Immature natural killer cell (primary cell): ENCODE data around the gene WNT8A. TPM values are rescaled to one million over a fixed set of nuclear protein-coding genes. Genes with fewer than 3 reads are reported as not detected.

Experiments used
- DNase-seq, 3 donors: peaks; one replicate each; pipeline ENCODE4 v3.0.0; 2022; ENCODE audit warnings: mixed read lengths in 1 of 3
- H3K27ac Mint-ChIP-seq, 6 donors: one replicate each; pipeline ENCODE4 v1.8.0; 2020; ENCODE audit warnings: mixed read lengths in 6 of 6, mild to moderate bottlenecking in 5 of 6, inconsistent platforms in 4 of 6, moderate library complexity in 3 of 6
- H3K27me3 Mint-ChIP-seq, 3 donors: one replicate each; pipeline ENCODE4 v1.8.0; 2020 to 2021; ENCODE audit warnings: low read depth in 3 of 3, mild to moderate bottlenecking in 3 of 3, mixed read lengths in 3 of 3, moderate library complexity in 3 of 3, inconsistent platforms in 1 of 3
- H3K36me3 Mint-ChIP-seq, 3 donors: one replicate each; pipeline ENCODE4 v1.8.0; 2020; ENCODE audit warnings: mixed read lengths in 3 of 3, inconsistent platforms in 2 of 3, mild to moderate bottlenecking in 2 of 3
- H3K4me1 Mint-ChIP-seq, 2 donors: one replicate each; pipeline ENCODE4 v1.8.0; 2020; ENCODE audit warnings: inconsistent platforms in 2 of 2, mild to moderate bottlenecking in 2 of 2, mixed read lengths in 2 of 2, moderate library complexity in 1 of 2
- H3K4me3 Mint-ChIP-seq, 5 donors: one replicate each; pipeline ENCODE4 v1.8.0; 2020; ENCODE audit warnings: mild to moderate bottlenecking in 5 of 5, mixed read lengths in 5 of 5, inconsistent platforms in 3 of 5, moderate library complexity in 3 of 5
- H3K9me3 Mint-ChIP-seq, 6 donors: one replicate each; pipeline ENCODE4 v1.8.0; 2020; ENCODE audit warnings: mild to moderate bottlenecking in 6 of 6, mixed read lengths in 6 of 6, inconsistent platforms in 4 of 6, moderate library complexity in 3 of 6
- polyA plus RNA-seq, 3 donors: library from polyadenylated mRNA; unstranded; fragments of 300-500 nt; fragmentation: Illumina TruSeq; gene quantifications; one replicate each; pipeline ENCODE4 v1.2.3, GENCODE V29; 2021

WNT8A gene
- polyA plus RNA-seq, 3 donors from 2014 or later: not detected

- H3K36me3 Mint-ChIP-seq: peaks cover 0 to 3% (median 0%) of the 10 kb centered on the region in 3 donors
Observed at GRCh38 chr5:138139781-138140090, 55.9 kb downstream of the WNT8A start.

DNA sequence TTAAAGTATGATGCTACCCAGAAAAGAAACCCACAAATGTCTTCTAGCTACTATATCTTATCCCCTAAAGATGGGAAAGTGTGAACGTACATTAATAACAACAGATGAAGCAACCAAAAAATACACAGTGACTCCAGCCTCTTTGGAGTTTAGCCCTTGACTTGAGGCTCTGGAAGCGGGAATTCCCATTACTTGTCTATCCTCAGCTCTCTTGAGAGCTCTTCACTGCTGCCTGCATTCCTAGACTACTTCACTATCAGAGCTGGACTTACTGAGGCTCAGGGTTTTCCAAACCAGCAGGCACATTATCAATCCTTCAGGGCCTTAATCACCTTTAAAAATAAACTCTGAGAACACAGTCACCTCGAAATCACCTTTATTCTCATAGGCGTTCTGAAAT, 56.4 kb downstream of the WNT8A start:
- Mint-ChIP-seq H3K36me3 (peaks cover 0 to 3% (median 0%) of the 10 kb centered on the region in 3 donors), H3K4me1 (no peaks in the 10 kb centered on the region), H3K27me3 (peaks cover 0 to 17% (median 4%) of the 10 kb centered on the region in 3 donors), H3K27ac (no peak overlapping the region), H3K4me3 (no peak overlapping the region), H3K9me3 (no peaks in the 10 kb centered on the region)
- no peak for DNase-seq

More at GRCh38 chr5:138139781-138140090, 55.9 kb downstream of the WNT8A start:
- peaks cover 0 to 17% (median 4%) of the 10 kb centered on the region in 3 donors for H3K27me3 Mint-ChIP-seq
- no peak overlapping the region for H3K27ac Mint-ChIP-seq
- no peaks in the 10 kb centered on the region for H3K4me1 Mint-ChIP-seq
- H3K4me3 Mint-ChIP-seq: peak overlapping the region in 1 of 5 donors; percentile 38
- no peaks in the 10 kb centered on the region for H3K9me3 Mint-ChIP-seq
- DNase-seq: no peak

Other genes starting within 250 kb of the WNT8A start
- gene MYOT, start 216.2 kb upstream of the WNT8A start, polyA plus RNA-seq: under 1 TPM in 1 of 3 donors, not detected in 2; 0.59 TPM
- under 1 TPM in 2 of 3 donors, not detected in 1; 0.23 to 0.30 TPM for gene PKD2L2, start 194.6 kb upstream of the WNT8A start, polyA plus RNA-seq
- 10 to 100 TPM in 2 of 3 donors, 1 to 10 TPM in 1; 8.8 to 38.1 (median 24.0) TPM for gene FAM13B, start 51.0 kb upstream of the WNT8A start, polyA plus RNA-seq
- not detected for gene NME5, start 55.4 kb downstream of the WNT8A start, polyA plus RNA-seq
- gene BRD8, start 94.6 kb downstream of the WNT8A start, polyA plus RNA-seq: 10 to 100 TPM; 10.6 to 32.0 (median 16.8) TPM
- under 1 TPM in 2 of 3 donors, not detected in 1; 0.34 to 0.43 TPM for gene KIF20A, start 95.1 kb downstream of the WNT8A start, polyA plus RNA-seq
- gene CDC23, start 129.3 kb downstream of the WNT8A start, polyA plus RNA-seq: 10 to 100 TPM; 15.3 to 28.2 (median 23.6) TPM
- not detected for gene GFRA3, start 190.6 kb downstream of the WNT8A start, polyA plus RNA-seq
- gene CDC25C, start 247.8 kb downstream of the WNT8A start, polyA plus RNA-seq: 1 to 10 TPM in 1 of 3 donors, under 1 TPM in 2; 0.19 to 2.3 (median 0.57) TPM